Heart left ventricle (tissue), 16 donors: ENCODE measurements around the gene TMEM218. TPM values are rescaled to one million over a fixed set of nuclear protein-coding genes. Genes with fewer than 3 reads are reported as not detected.

Experiments
- ATAC-seq, 4 donors: fragments of 200-7000 bp; cut with Tn5 transposase; one replicate each; pipeline ENCODE4 v1.9.1; 2020 to 2022; ENCODE audit warnings: moderate library complexity in 4 of 4, mild to moderate bottlenecking in 3 of 4, moderate number of reproducible peaks in 1 of 4
- DNase-seq, 5 donors: peaks; one replicate each; pipeline ENCODE4 v3.0.0-alpha.2; 2020
- H3K27ac ChIP-seq, 12 donors: fragments of 200-600 bp; sonication (generic) in 4 of 12; one replicate each; pipeline versions ENCODE4 v1.5.0 to v1.8.0; 2016 to 2022; ENCODE audit warnings: mild to moderate bottlenecking in 2 of 12
- H3K27me3 ChIP-seq, 9 donors: fragments of 200-600 bp; sonication (generic) in 2 of 9; one replicate each; pipeline versions ENCODE4 v1.5.1 to v1.8.0; 2016 to 2022; ENCODE audit warnings: mild to moderate bottlenecking in 3 of 9
- H3K36me3 ChIP-seq, 9 donors: fragments of 200-600 bp; sonication (generic) in 2 of 9; one replicate each; pipeline versions ENCODE4 v1.5.0 to v1.8.0; 2018 to 2022; ENCODE audit warnings: mild to moderate bottlenecking in 2 of 9
- H3K4me1 ChIP-seq, 12 donors: fragments of 200-600 bp; sonication (generic) in 4 of 12; one replicate each; pipeline versions ENCODE4 v1.5.0 to v1.8.0; 2016 to 2022; ENCODE audit warnings: mild to moderate bottlenecking in 3 of 12
- H3K4me3 ChIP-seq, 12 donors: fragments of 200-600 bp; sonication (generic) in 4 of 12; one replicate each; pipeline versions ENCODE4 v1.5.0 to v1.8.0; 2017 to 2022; ENCODE audit warnings: mild to moderate bottlenecking in 9 of 12, moderate library complexity in 4 of 12
- H3K9me3 ChIP-seq, 12 donors: fragments of 200-600 bp; sonication (generic) in 4 of 12; one replicate each; pipeline versions ENCODE4 v1.5.0 to v1.8.0; 2016 to 2022; ENCODE audit warnings: mild to moderate bottlenecking in 1 of 12
- CTCF ChIP-seq, 12 donors: fragments of 200-600 bp; sonication (generic) in 4 of 12; IDR thresholded peaks; one replicate each; pipeline versions ENCODE4 v1.5.0 to v1.8.0; 2018 to 2022; ENCODE audit warnings: antibody characterized with exemption in 12 of 12, mild to moderate bottlenecking in 5 of 12
- POLR2A ChIP-seq, 2 donors: fragments of 450-650 bp; IDR thresholded peaks; one replicate each; pipeline ENCODE4 v1.6.1; 2017; ENCODE audit warnings: antibody characterized with exemption in 2 of 2, mild to moderate bottlenecking in 2 of 2, moderate library complexity in 2 of 2
- WGBS, 4 donors: extraction: QIAGEN DNeasy Blood & Tissue Kit in 2 of 4; methylation state at CpG; one replicate each; pipeline versions ENCODE4 v1.1.5 to v1.1.7; 2013 to 2018; 5-methylcytosine and 5-hydroxymethylcytosine counted together
- intact Hi-C, 10 donors: fragments of 100-400 bp; cut with DNase I; formaldehyde crosslinking; loops; one replicate each; pipeline versions ENCODE4 v1.11.1 to v1.14.2; 2022
- polyA plus RNA-seq, 2 donors: library from polyadenylated mRNA; stranded (reverse); fragments of 200-250 nt; gene quantifications; one replicate each; pipeline ENCODE4 v1.2.3, GENCODE V29; 2013
- total RNA-seq, 9 donors: library from RNA; depleted of rRNA in 2 of 9; stranded (reverse); fragments of >200 nt in 2 of 9; fragmentation: NEBNext Ultra II Directional in 3 of 9; extraction: Animal tissue kit (Norgen Biotek cat#: 25700) in 3 of 9; gene quantifications; one replicate each; pipeline versions ENCODE4 v1.1.0 to v1.2.4, GENCODE V29; 2016 to 2023
- donor health status: ischemic (EF 13 %, LVEDD 7.1; RV severe dilation, severe dysfunction).
- donor health status: healthy with polysubstance abuse.
- donor health status: DM: no; HTN: yes; CAD: no.
- donor health status: DM: no; HTN: no; CAD: no.
- donor health status: ischemic (EF 25% LVEDD 6.9; RV normal size, moderate dysfunction).
- donor health status: ischemic (EF 25% LVEDD 5.7; RV mildly dilated, moderate dysfunction).
- donor health status: healthy.
- donor health status: DM: yes; HTN: yes; CAD: no.
- donor health status: ischemic (EF 35%, LVEDD 5.7; RV mildly dilated, moderate dysfunction).
- donor health status: nonischemic (EF 11% LVEDD 7.7; RV severe dilation, severe dysfunction).
- donor health status: DM: yes; HTN: yes; CAD: no.
- donor health status: PGD.
- donor health status: ischemic (EF 29% LVEDD 5.4; RV normal size, mild dysfunction).
- donor health status: nonischemic (EF 23%, LVEDD 6.1; RV moderate dilation, normal function).

TMEM218 gene
- total and polyA plus RNA-seq, 11 donors = 4.7 to 21.8 (median 6.8) TPM

- TF ChIP-seq POLR2A (IDR thresholded peaks at IDR 0.05) = no peak
- WGBS, 4 donors = 93 to 100% (median 95%) methylated on average over 2 of the region's 2 CpGs
- ATAC-seq (no peak), DNase-seq (no peak)
- Histone ChIP-seq H3K9me3 (no peaks in the 10 kb centered on the region), H3K27me3 (peaks cover 0 to 11% (median 0%) of the 10 kb centered on the region in 9 donors), H3K4me3 (no peak overlapping the region), H3K27ac (no peak overlapping the region), H3K4me1 (no peaks in the 10 kb centered on the region), H3K36me3 (no peaks in the 10 kb centered on the region)
- intact Hi-C loops = no loop called here
Measured at GRCh38 chr11:125153837-125154236, 42.4 kb upstream of the TMEM218 start.

DNA sequence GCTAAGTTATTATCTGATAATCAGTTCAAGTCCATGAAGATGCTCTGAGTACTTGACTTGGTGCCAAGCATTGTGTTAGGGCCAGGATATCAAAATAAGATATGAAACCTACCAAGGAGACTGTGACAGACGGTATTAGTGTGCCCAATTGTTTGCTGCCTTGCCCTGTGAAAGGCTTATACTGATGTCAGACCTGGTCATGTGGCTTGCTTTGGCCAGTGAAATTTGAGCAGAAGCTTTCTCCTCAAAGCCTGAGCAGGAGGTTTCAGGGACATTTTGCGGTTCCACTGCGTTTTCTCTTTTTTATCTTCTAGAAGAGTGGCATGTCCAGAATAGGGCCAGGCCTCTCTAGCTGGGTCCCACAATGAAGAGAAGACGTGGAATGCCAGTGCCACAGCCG, 37.3 kb upstream of the TMEM218 start:
- Histone ChIP-seq H3K4me3 (no peak overlapping the region), H3K27me3 (no peaks in the 10 kb centered on the region), H3K4me1 (no peaks in the 10 kb centered on the region), H3K27ac (no peak overlapping the region), H3K36me3 (no peaks in the 10 kb centered on the region), H3K9me3 (no peaks in the 10 kb centered on the region)
- TF ChIP-seq CTCF (IDR thresholded peaks at IDR 0.05) (no peak), POLR2A (IDR thresholded peaks at IDR 0.05) (no peak)
- ATAC-seq (no peak), DNase-seq (no peak)
- WGBS, 4 donors = 77 to 82% (median 79%) methylated on average over 5 of the region's 5 CpGs
- intact Hi-C loops = loop anchor here in 3 of 10 donors (10.0 kb wide), 2 partner anchors 184 to 194 kb away; partner anchors contain the start of gene CCDC15 (in 2 of the 3)

DNA sequence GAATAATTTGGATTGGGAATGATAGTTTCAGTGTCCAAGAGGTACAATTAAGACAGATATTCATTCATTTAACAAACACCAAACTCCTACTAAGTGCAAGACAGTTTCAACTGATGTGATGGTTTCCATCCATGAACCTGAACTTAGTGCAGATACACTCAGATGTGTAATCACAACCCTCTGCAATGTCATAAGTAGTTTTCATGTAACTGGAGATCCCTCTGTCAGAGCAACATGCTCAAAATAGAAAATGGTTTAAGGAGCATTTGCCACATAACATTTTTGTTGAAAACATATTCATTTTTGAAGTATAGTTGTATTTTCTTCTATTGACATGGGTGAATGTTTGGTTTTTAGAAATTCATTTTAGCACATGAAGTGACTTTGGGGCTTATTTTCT, 36.6 kb upstream of the TMEM218 start:
- Histone ChIP-seq H3K36me3 (no peaks in the 10 kb centered on the region), H3K4me3 (no peak overlapping the region), H3K27ac (no peak overlapping the region), H3K9me3 (no peaks in the 10 kb centered on the region), H3K27me3 (no peaks in the 10 kb centered on the region), H3K4me1 (no peaks in the 10 kb centered on the region)
- DNase-seq = no peak
- TF ChIP-seq CTCF (IDR thresholded peaks at IDR 0.05) (no peak), POLR2A (IDR thresholded peaks at IDR 0.05) (no peak)
- ATAC-seq = no peak
- intact Hi-C loops = loop anchor here in 3 of 10 donors (10.0 kb wide), 2 partner anchors 183 to 193 kb away; partner anchors contain the start of gene CCDC15 (in 2 of the 3)

DNA sequence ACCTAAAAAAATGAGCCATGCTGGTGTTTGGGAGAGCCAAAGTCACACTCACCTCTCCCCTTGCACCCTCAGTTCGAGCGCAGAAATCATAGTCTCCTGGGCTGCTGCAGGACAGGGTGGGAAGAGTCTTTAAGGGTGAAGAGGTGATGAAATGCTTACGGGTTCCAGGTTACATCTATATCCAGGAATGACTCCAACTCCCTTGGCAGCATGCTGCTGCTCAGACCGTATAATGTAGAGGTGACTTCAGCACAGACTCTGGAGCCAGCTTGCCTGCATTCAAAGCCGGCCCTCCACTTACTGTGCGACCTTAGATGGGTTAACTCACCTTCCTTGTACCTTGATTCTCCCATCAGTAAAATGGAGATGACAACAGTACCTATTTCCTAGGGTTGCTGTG, 35.9 kb upstream of the TMEM218 start:
- intact Hi-C loops = loop anchor here in 3 of 10 donors (10.0 kb wide), 2 partner anchors 182 to 192 kb away; partner anchors contain the start of gene CCDC15 (in 2 of the 3)
- Histone ChIP-seq H3K4me1 (no peaks in the 10 kb centered on the region), H3K36me3 (no peaks in the 10 kb centered on the region), H3K27me3 (peaks cover 0 to 5% (median 0%) of the 10 kb centered on the region in 9 donors), H3K27ac (no peak overlapping the region), H3K9me3 (no peaks in the 10 kb centered on the region), H3K4me3 (no peak overlapping the region)
- ATAC-seq (peak in 2 of 4 donors; percentile 44 to 67), DNase-seq (no peak)
- WGBS, 4 donors = 57 to 68% (median 58%) methylated on average over 6 of the region's 6 CpGs
- TF ChIP-seq CTCF (IDR thresholded peaks at IDR 0.05) (no peak), POLR2A (IDR thresholded peaks at IDR 0.05) (no peak)

- intact Hi-C loops = loop anchor here in 3 of 10 donors (10.0 kb wide), 2 partner anchors 181 to 191 kb away; partner anchors contain the start of gene CCDC15 (in 2 of the 3)
Measured at GRCh38 chr11:125146232-125146631, 34.8 kb upstream of the TMEM218 start.

More at GRCh38 chr11:125146232-125146631, 34.8 kb upstream of the TMEM218 start:
- no peak for DNase-seq
- ATAC-seq = no peak
- Histone ChIP-seq H3K4me3 (no peak overlapping the region), H3K27ac (no peak overlapping the region), H3K9me3 (no peaks in the 10 kb centered on the region), H3K36me3 (no peaks in the 10 kb centered on the region), H3K4me1 (peaks cover 0 to 6% (median 0%) of the 10 kb centered on the region in 12 donors), H3K27me3 (peaks cover 0 to 14% (median 4%) of the 10 kb centered on the region in 9 donors)
- 83 to 97% (median 89%) methylated on average over 1 of the region's 1 CpG for WGBS, 4 donors
- no peak for TF ChIP-seq POLR2A (IDR thresholded peaks at IDR 0.05)
- TF ChIP-seq CTCF (IDR thresholded peaks at IDR 0.05) = no peak
